Keratinocyte (primary cell): ENCODE results near the gene CGNL1. TPM values are rescaled to one million over a fixed set of nuclear protein-coding genes. Genes with fewer than 3 reads are reported as not detected.

Source experiments
- DNase-seq: peaks from one replicate; pipeline ENCODE4 v3.0.0-alpha.2; 2011; ENCODE audit warnings: low read depth, missing footprints, low spot score
- FAIRE-seq: peaks from 2 replicates; lab custom pipeline; 2011; peaks lifted over from hg19 to GRCh38; lab: Jason Lieb, UNC
- H2AFZ ChIP-seq: 2 replicates; pipeline ENCODE4 v1.6.0; 2012; ENCODE audit warnings: low read length, control low read depth, inconsistent platforms; ENCODE audit not compliant: control insufficient read depth
- H3K27ac ChIP-seq: 2 replicates; pipeline ENCODE4 v1.5.1; 2011; ENCODE audit warnings: low read length; ENCODE audit not compliant: control insufficient read depth, insufficient read depth
- H3K27me3 ChIP-seq: 3 replicates; pipeline ENCODE4 v1.6.0; 2011; ENCODE audit warnings: low read length; ENCODE audit not compliant: control insufficient read depth, insufficient read depth; ENCODE audit errors: extremely low read depth
- H3K36me3 ChIP-seq, 2 experiments: 2 replicates in 1 of 2; 3 replicates in 1 of 2; pipeline ENCODE4 v1.5.1; 2011; ENCODE audit warnings: low read length in 2 of 2, mild to moderate bottlenecking in 1 of 2; ENCODE audit not compliant: control insufficient read depth in 2 of 2, insufficient read depth in 2 of 2; ENCODE audit errors: extremely low read depth in 1 of 2
- H3K4me1 ChIP-seq: 3 replicates; pipeline ENCODE4 v1.5.1; 2011; ENCODE audit warnings: low read length; ENCODE audit not compliant: control insufficient read depth, insufficient read depth; ENCODE audit errors: extremely low read depth
- H3K4me2 ChIP-seq: 3 replicates; pipeline ENCODE4 v1.6.0; 2011; ENCODE audit warnings: low read depth, low read length; ENCODE audit not compliant: control insufficient read depth, insufficient read depth; ENCODE audit errors: extremely low read depth
- H3K4me3 ChIP-seq, 3 experiments: fragments of 200-600 bp in 1 of 3; sonication (generic) in 1 of 3; 2 replicates in 2 of 3; 3 replicates in 1 of 3; pipeline ENCODE4 v1.5.1; 2011 to 2016; ENCODE audit warnings: low read length in 3 of 3, mild to moderate bottlenecking in 3 of 3, control low read depth in 2 of 3, inconsistent platforms in 1 of 3, low read depth in 1 of 3, mixed read lengths in 1 of 3, mixed run types in 1 of 3, moderate library complexity in 1 of 3; ENCODE audit not compliant: control insufficient read depth in 2 of 3, insufficient read depth in 2 of 3; ENCODE audit errors: extremely low read depth in 1 of 3
- H3K79me2 ChIP-seq: 2 replicates; pipeline ENCODE4 v1.6.0; 2012; ENCODE audit warnings: low read length; ENCODE audit not compliant: control insufficient read depth, insufficient read depth
- H3K9ac ChIP-seq: 3 replicates; pipeline ENCODE4 v1.6.0; 2011; ENCODE audit warnings: low read length; ENCODE audit not compliant: control insufficient read depth, insufficient read depth; ENCODE audit errors: extremely low read depth
- H3K9me1 ChIP-seq: 3 replicates; pipeline ENCODE4 v1.6.0; 2011; ENCODE audit warnings: low read length; ENCODE audit not compliant: control insufficient read depth, insufficient read depth; ENCODE audit errors: extremely low read depth
- H3K9me3 ChIP-seq: 2 replicates; pipeline ENCODE4 v1.5.1; 2012; ENCODE audit warnings: low read depth, low read length; ENCODE audit not compliant: control insufficient read depth
- H4K20me1 ChIP-seq: 3 replicates; pipeline ENCODE4 v1.6.0; 2011; ENCODE audit warnings: low read length; ENCODE audit not compliant: control insufficient read depth, insufficient read depth; ENCODE audit errors: extremely low read depth
- EZH2 ChIP-seq: IDR thresholded peaks from one replicate; pipeline ENCODE4 v1.6.1; 2012; ENCODE audit warnings: inconsistent platforms, mild to moderate bottlenecking, low read length, moderate library complexity
- dilution Hi-C: fragments of 300-500 bp; cut with MboI; formaldehyde crosslinking; loops from one replicate; pipeline ENCODE4 v1.7.0; 2020; ENCODE audit warnings: low sequenced_read_pairs; ENCODE audit not compliant: extremely low pct_ligation_motif_present
- polyA plus RNA-seq, 5 experiments: library from polyadenylated mRNA; depleted of rRNA in 3 of 5; stranded (reverse) in 3 of 5; stranded (forward) in 1 of 5; unstranded in 1 of 5; fragments of >200 nt; gene quantifications; 1 replicate in 1 of 5; 2 replicates in 3 of 5; 3 replicates in 1 of 5; pipeline versions ENCODE4 v1.2.1 to v1.2.3, GENCODE V29; 2011 to 2012; ENCODE audit warnings: missing spikeins in 2 of 5, low read depth in 1 of 5, low replicate concordance in 1 of 5
- TF ChIP-seq, protein P1 (sequence below), 3 experiments: IDR thresholded peaks in 1 of 3; conservative IDR thresholded peaks in 1 of 3; optimal IDR thresholded peaks in 1 of 3; 2 replicates in 2 of 3; 3 replicates in 1 of 3; pipeline versions ENCODE3 to v1.5.1; 2011; ENCODE audit warnings: low read length in 3 of 3, mild to moderate bottlenecking in 3 of 3, moderate library complexity in 2 of 3, control low read depth in 1 of 3, inconsistent platforms in 1 of 3; ENCODE audit not compliant: insufficient read depth in 2 of 3; ENCODE audit errors: extremely low read depth in 1 of 3

CGNL1 gene
- polyA plus RNA-seq, 1 donor (not counting 4 experiments of a cell fraction or from before 2014, with no cell fraction given), result 0.05 TPM

DNA sequence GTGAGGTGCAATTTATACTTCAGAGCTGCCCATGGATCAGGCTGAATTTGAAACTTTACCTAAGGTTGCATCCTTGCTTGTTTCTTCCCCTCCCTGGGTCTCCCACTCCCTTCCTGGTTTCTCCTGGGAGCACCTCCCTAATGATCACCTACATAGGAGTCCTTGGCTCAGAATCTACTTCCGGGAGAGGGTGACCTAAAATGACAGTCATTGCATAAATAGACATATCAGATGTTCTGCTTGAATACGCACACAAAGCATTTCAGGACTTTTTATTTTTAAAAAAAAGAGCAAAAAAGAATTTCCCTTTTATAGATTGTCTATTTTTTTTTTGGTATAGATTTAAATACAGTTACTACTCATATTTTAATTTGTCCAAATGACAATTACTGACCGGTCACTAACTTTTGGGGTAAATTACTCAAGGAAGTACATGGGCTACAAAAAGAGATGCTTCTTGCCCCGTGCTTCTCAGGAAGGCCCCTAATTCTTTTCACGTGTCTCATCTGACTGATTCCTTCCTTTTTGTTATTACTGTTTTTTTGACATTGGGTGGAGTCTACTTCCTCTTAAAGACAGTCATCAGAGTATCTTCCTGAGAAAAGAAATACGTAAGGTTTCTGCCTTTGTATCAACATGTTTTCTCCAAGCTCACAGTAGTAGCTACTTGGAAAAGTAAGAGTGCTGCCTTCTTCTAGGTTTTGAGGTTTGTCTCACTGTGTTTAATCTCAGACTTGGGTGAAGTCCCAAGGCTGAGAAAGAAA, 210.5 kb downstream of the CGNL1 start:
- no peaks in the 10 kb centered on the region for H4K20me1 ChIP-seq
- no peak for TF ChIP-seq EZH2
- TF ChIP-seq, protein P1, sequence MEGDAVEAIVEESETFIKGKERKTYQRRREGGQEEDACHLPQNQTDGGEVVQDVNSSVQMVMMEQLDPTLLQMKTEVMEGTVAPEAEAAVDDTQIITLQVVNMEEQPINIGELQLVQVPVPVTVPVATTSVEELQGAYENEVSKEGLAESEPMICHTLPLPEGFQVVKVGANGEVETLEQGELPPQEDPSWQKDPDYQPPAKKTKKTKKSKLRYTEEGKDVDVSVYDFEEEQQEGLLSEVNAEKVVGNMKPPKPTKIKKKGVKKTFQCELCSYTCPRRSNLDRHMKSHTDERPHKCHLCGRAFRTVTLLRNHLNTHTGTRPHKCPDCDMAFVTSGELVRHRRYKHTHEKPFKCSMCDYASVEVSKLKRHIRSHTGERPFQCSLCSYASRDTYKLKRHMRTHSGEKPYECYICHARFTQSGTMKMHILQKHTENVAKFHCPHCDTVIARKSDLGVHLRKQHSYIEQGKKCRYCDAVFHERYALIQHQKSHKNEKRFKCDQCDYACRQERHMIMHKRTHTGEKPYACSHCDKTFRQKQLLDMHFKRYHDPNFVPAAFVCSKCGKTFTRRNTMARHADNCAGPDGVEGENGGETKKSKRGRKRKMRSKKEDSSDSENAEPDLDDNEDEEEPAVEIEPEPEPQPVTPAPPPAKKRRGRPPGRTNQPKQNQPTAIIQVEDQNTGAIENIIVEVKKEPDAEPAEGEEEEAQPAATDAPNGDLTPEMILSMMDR (optimal IDR thresholded peaks at IDR 0.05 in 1 of 3, IDR thresholded peaks at IDR 0.05 in 1 of 3, conservative IDR thresholded peaks at IDR 0.05 in 1 of 3; ENCODE audit: extremely low read depth in 1 of 3, insufficient read depth in 2 of 3, low read length in 3 of 3), result no peak
- dilution Hi-C loops, result no loop called here
- no peak overlapping the region for H3K9ac ChIP-seq
- peaks cover 2% of the 10 kb centered on the region for H3K9me3 ChIP-seq
- H3K9me1 ChIP-seq, result no peaks in the 10 kb centered on the region
- H3K27ac ChIP-seq, result peak overlapping the region; percentile 4
- DNase-seq (no peak), FAIRE-seq (peak; percentile 9)
- H3K79me2 ChIP-seq, result no peaks in the 10 kb centered on the region
- H3K4me3 ChIP-seq, result no peak overlapping the region
- H3K36me3 ChIP-seq, result no peaks in the 10 kb centered on the region
- peaks cover 31% of the 10 kb centered on the region for H3K4me1 ChIP-seq
- peaks cover 1% of the 10 kb centered on the region for H3K27me3 ChIP-seq
- no peak overlapping the region for H2AFZ ChIP-seq
- peak overlapping the region; percentile 24 for H3K4me2 ChIP-seq

DNA sequence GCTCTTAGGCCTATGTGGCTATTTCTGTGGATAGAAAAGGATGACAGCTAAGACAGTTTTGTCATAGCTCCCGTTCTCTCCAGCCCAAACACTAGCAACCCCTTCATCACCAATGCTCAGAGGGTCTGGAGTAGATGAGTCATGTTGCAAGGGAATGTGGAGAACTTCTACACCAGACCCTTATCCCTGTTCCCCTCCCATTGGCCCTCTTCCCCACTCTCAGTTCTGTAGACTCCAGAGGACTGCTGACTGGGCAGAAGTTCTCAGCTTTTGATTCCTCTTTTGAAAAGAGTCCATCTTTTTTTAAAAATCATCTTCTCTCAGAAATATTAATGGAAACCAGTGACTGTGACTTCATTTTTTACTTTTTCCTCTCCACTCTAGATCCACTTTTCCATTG, 213.0 kb downstream of the CGNL1 start:
- no peak overlapping the region for H2AFZ ChIP-seq
- H3K4me3 ChIP-seq, result no peak overlapping the region
- TF ChIP-seq, protein P1 (optimal IDR thresholded peaks at IDR 0.05 in 1 of 3, IDR thresholded peaks at IDR 0.05 in 1 of 3, conservative IDR thresholded peaks at IDR 0.05 in 1 of 3; ENCODE audit: extremely low read depth in 1 of 3, insufficient read depth in 2 of 3, low read length in 3 of 3), result no peak
- no peak for TF ChIP-seq EZH2
- DNase-seq (no peak), FAIRE-seq (no peak)
- H3K36me3 ChIP-seq, result no peaks in the 10 kb centered on the region
- H4K20me1 ChIP-seq, result no peaks in the 10 kb centered on the region
- H3K9me1 ChIP-seq, result no peaks in the 10 kb centered on the region
- no peaks in the 10 kb centered on the region for H3K27me3 ChIP-seq
- no peak overlapping the region for H3K4me2 ChIP-seq
- H3K9me3 ChIP-seq, result no peaks in the 10 kb centered on the region
- H3K79me2 ChIP-seq, result no peaks in the 10 kb centered on the region
- no peak overlapping the region for H3K27ac ChIP-seq
- dilution Hi-C loops, result no loop called here
- H3K9ac ChIP-seq, result no peak overlapping the region
- H3K4me1 ChIP-seq, result peaks cover 31% of the 10 kb centered on the region
